ENCODE measurements around the gene ZFYVE26.
"Not testable (repeated sequence)": the region's sequence is repeated elsewhere in the genome, so short reads cannot be mapped to it uniquely, and the experiment has no call there.

The ZFYVE26 gene

DNA sequence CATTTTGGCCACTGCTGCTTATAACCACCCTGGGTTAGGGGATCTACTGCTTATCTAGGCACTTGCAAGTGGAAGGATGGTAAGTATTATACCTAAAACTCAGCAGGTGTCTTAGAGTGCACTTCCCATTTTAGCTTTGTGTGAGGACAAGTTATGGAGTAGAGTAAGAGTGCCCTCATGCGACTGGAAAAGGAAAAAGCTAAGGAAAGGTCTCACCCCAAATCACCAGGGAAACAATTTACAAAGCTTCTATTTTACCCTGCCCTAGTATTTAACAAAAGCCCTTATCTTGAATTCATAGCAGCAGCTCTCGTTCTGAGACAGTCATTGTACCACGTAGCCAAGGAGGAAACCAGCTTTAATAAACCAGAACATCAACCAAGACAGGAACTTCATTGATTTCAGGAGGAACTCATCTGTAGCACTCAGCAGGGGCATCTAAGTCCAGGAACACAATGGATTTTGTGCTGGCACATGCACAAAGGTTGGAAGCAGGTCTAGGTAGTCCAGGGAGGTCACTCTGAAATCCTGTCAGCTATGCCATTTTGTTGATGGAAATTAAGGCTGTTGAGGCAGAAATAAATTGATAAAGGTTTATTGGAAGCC is 111.8 kb downstream of the ZFYVE26 start:
- peak; percentile 60 for DNase-seq

DNA sequence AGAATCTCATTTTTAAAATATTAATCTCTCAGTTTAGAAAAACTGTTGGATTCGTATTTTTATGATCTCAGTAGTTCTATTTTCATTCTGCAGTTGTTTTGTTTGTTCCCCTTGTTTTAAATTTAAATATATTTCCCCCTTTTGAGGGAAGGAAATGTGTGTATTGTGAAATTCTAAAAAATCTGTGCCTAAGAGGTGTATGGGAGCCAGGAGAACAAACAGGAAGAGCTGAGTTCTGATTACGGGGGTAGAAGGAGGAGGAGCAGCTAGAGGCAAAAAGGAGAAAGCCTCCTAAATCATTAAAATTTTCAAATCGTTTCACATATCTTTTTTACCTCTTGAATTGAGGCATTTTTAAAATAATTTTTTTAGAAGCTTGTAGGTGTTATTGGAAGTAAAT is 112.4 kb downstream of the ZFYVE26 start:
- no peak for DNase-seq

DNA sequence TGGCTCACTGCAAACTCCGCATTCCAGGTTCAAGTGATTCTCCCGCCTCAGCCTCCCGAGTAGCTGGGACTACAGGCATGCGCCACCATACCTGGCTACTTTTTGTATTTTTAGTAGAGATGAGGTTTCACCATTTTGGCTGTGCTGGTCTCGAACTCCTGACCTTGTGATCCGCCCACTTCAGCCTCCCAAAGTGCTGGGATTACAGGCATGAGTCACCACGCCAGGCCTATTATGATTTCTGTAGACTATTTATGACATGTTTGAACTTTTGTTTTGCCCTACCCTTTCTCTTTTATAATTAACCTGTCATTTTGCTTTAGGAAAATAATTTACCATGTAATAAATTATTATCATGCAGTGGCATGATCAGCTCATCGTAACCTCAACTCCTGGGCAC is 114.9 kb downstream of the ZFYVE26 start, which contains the start of gene RDH12:
TSS of gene RDH12 (plus strand) at position 395 of the 400 bp plus-strand sequence. CDS start 20,757 bp downstream, outside the sequence.
- not testable (repeated sequence) for DNase-seq

DNA sequence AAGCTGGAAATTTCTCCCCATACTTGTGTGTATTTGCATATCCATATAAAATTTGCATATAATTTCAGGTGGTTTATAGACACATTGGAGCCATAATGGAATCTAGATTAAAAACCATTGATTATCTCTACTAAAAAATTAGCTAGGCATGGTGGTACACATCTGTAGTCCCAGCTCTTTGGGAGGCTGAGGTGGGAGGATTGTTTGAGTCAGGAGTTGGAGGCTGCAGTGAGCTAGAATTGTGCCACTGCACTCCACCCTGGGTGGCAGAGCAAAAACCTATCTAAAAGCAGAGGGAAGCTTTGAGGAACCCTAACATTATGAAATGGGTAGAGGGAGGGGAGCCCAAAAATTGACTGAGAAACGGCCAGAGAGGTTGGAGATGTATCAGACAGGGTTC is 118.2 kb downstream of the ZFYVE26 start:
- DNase-seq = no peak

DNA sequence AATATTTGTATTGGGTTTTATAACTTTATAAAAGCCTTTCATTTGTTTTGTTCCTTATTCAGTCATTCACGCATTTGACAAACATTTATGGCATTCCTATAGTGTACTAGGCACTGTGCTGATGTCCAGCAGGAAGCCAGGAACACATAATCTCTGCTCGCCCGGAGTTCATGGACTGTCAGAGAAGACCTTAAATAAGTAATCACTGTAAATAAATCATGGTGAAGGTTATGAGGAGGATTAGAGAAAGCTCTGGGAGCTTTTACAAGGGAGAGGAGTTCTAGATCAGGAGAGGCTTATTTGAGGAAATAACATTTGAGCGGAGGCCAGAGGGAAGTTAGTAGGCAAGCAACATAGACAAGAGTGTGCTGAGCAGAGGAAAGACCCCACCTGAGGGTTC is 119.4 kb downstream of the ZFYVE26 start:
- no peak for DNase-seq
